T-cell (primary cell): ENCODE measurements around the gene CXCL8. TPM values are rescaled to one million over a fixed set of nuclear protein-coding genes. Genes with fewer than 3 reads are reported as not detected.

Experiments used
- ATAC-seq, 4 experiments: fragments of 200-7000 bp in 3 of 4; fragments of 150-1000 bp in 1 of 4; cut with Tn5 transposase; replicated peaks in 1 of 4; 1 replicate in 3 of 4; 2 replicates in 1 of 4; pipeline ENCODE4 v1.10.0; 2021; ENCODE audit warnings: moderate library complexity in 3 of 4, mild to moderate bottlenecking in 2 of 4, moderate number of reproducible peaks in 1 of 4
- CTCF ChIA-PET, 2 donors: fragments of 300-600 bp; sonication (Branson Sonifier 250); formaldehyde crosslinking; loops; one replicate each; lab custom pipeline; 2022; ENCODE audit warnings: antibody characterized with exemption in 2 of 2; lab: Charles Lee
- POLR2A ChIA-PET, 2 donors: fragments of 300-600 bp; sonication (Branson Sonifier 250); formaldehyde crosslinking; loops; one replicate each; lab custom pipeline; 2022; ENCODE audit warnings: antibody characterized with exemption in 2 of 2; lab: Charles Lee
- DNase-seq, 35 experiments: peaks; one replicate each; pipeline versions ENCODE4 v3.0.0 to v3.0.0-alpha.2; 2013 to 2023
- H3K27ac ChIP-seq: one replicate; pipeline ENCODE4 v1.5.1; 2013; ENCODE audit warnings: low read length
- H3K27me3 ChIP-seq, 2 experiments: replicated peaks in 1 of 2; 1 replicate in 1 of 2; 2 replicates in 1 of 2; pipeline versions ENCODE4 v1.6.1 to v1.7.0; 2013; ENCODE audit warnings: low read length in 1 of 2, mixed read lengths in 1 of 2; ENCODE audit not compliant: control insufficient read depth in 2 of 2, insufficient read depth in 2 of 2; ENCODE audit errors: extremely low read depth in 1 of 2
- H3K36me3 ChIP-seq, 2 donors: 1 replicate in 1 of 2; 2 replicates in 1 of 2; pipeline versions ENCODE4 v1.6.1 to v1.7.0; 2013; ENCODE audit warnings: low read length in 1 of 2; ENCODE audit not compliant: control insufficient read depth in 2 of 2, insufficient read depth in 1 of 2; ENCODE audit errors: extremely low read depth in 1 of 2
- H3K4me1 ChIP-seq, 2 experiments: 1 replicate in 1 of 2; 2 replicates in 1 of 2; pipeline versions ENCODE4 v1.6.1 to v1.7.0; 2013; ENCODE audit warnings: low read length in 2 of 2, mixed read lengths in 1 of 2; ENCODE audit not compliant: insufficient read depth in 2 of 2, control insufficient read depth in 1 of 2; ENCODE audit errors: extremely low read depth in 1 of 2
- H3K4me3 ChIP-seq, 2 donors: 1 replicate in 1 of 2; 2 replicates in 1 of 2; pipeline versions ENCODE4 v1.5.1 to v1.7.0; 2013; ENCODE audit warnings: mild to moderate bottlenecking in 2 of 2, low read length in 1 of 2, moderate library complexity in 1 of 2; ENCODE audit not compliant: control insufficient read depth in 1 of 2; ENCODE audit errors: extremely low read depth in 1 of 2
- H3K9me3 ChIP-seq: 2 replicates; pipeline ENCODE4 v1.7.0; 2013
- H3K27ac Mint-ChIP-seq, 2 donors: one replicate each; pipeline ENCODE4 v1.8.0; 2020 to 2021; ENCODE audit warnings: mild to moderate bottlenecking in 2 of 2, mixed read lengths in 2 of 2
- H3K27me3 Mint-ChIP-seq, 2 donors: one replicate each; pipeline ENCODE4 v1.8.0; 2021 to 2022; ENCODE audit warnings: mixed read lengths in 2 of 2
- H3K36me3 Mint-ChIP-seq: one replicate; pipeline ENCODE4 v1.8.0; 2021; ENCODE audit warnings: mixed read lengths
- H3K4me1 Mint-ChIP-seq, 3 donors: one replicate each; pipeline ENCODE4 v1.8.0; 2020 to 2022; ENCODE audit warnings: mixed read lengths in 3 of 3, mild to moderate bottlenecking in 1 of 3
- H3K4me3 Mint-ChIP-seq, 3 donors: one replicate each; pipeline ENCODE4 v1.8.0; 2020 to 2022; ENCODE audit warnings: mild to moderate bottlenecking in 3 of 3, mixed read lengths in 3 of 3, moderate library complexity in 3 of 3
- H3K9me3 Mint-ChIP-seq, 3 donors: one replicate each; pipeline ENCODE4 v1.8.0; 2020 to 2022; ENCODE audit warnings: mixed read lengths in 3 of 3
- WGBS: methylation state at CpG from one replicate; pipeline ENCODE4 v1.1.5; 2013; ENCODE audit warnings: missing lambda C conversion rate; ENCODE audit not compliant: insufficient coverage; 5-methylcytosine and 5-hydroxymethylcytosine counted together
- total RNA-seq, 35 experiments: library from RNA in 6 of 35; stranded (reverse) in 6 of 35; fragments of 120-200 nt in 1 of 35; gene quantifications; one replicate each; pipeline versions ENCODE4 v1.2.1 to v1.2.4 and lab custom pipeline; 2013 to 2026

Gene CXCL8
- total RNA-seq, 5 donors from 2014 or later (not counting 1 experiment from before 2014, with no cell fraction given), result 0.39 to 1.4 (median 0.67) TPM

GRCh38 chr4:73754934-73755333 lies 14.6 kb downstream of the CXCL8 start:
- Histone ChIP-seq H3K27me3 (no peaks in the 10 kb centered on the region), H3K4me3 (no peak overlapping the region), H3K9me3 (no peaks in the 10 kb centered on the region), H3K4me1 (no peaks in the 10 kb centered on the region), H3K36me3 (no peaks in the 10 kb centered on the region), H3K27ac (no peak overlapping the region)
- Mint-ChIP-seq H3K9me3 (no peaks in the 10 kb centered on the region), H3K4me3 (no peak overlapping the region), H3K27ac (no peak overlapping the region), H3K36me3 (no peaks in the 10 kb centered on the region), H3K27me3 (no peaks in the 10 kb centered on the region), H3K4me1 (no peaks in the 10 kb centered on the region)
- POLR2A ChIA-PET, result no interaction called here
- DNase-seq (no peak), ATAC-seq (no peak)
- CTCF ChIA-PET, result no interaction called here

- H3K36me3 Mint-ChIP-seq, result no peaks in the 10 kb centered on the region
- H3K9me3 ChIP-seq, result no peaks in the 10 kb centered on the region
- H3K27ac Mint-ChIP-seq, result no peak overlapping the region
- no peaks in the 10 kb centered on the region for H3K27me3 ChIP-seq
- no peak overlapping the region for H3K27ac ChIP-seq
- CTCF ChIA-PET, result no interaction called here
- ATAC-seq (no peak), DNase-seq (no peak)
- no peaks in the 10 kb centered on the region for H3K9me3 Mint-ChIP-seq
- no peaks in the 10 kb centered on the region for H3K4me1 ChIP-seq
- H3K36me3 ChIP-seq, result no peaks in the 10 kb centered on the region
- no peaks in the 10 kb centered on the region for H3K4me1 Mint-ChIP-seq
- H3K4me3 Mint-ChIP-seq, result no peak overlapping the region
- POLR2A ChIA-PET, result no interaction called here
- H3K4me3 ChIP-seq, result no peak overlapping the region
- no peaks in the 10 kb centered on the region for H3K27me3 Mint-ChIP-seq
- no CpG with 5 or more reads among the region's 2 CpGs for WGBS
Measured at GRCh38 chr4:73759357-73759756, 19.0 kb downstream of the CXCL8 start.

- Mint-ChIP-seq H3K36me3 (no peaks in the 10 kb centered on the region), H3K4me1 (no peaks in the 10 kb centered on the region), H3K9me3 (no peaks in the 10 kb centered on the region), H3K27ac (no peak overlapping the region), H3K4me3 (no peak overlapping the region), H3K27me3 (no peaks in the 10 kb centered on the region)
- Histone ChIP-seq H3K27me3 (no peaks in the 10 kb centered on the region), H3K36me3 (no peaks in the 10 kb centered on the region), H3K9me3 (no peaks in the 10 kb centered on the region), H3K27ac (no peak overlapping the region), H3K4me1 (no peaks in the 10 kb centered on the region), H3K4me3 (no peak overlapping the region)
- no CpG with 5 or more reads among the region's 1 CpG for WGBS
- ATAC-seq (no peak), DNase-seq (no peak)
- POLR2A ChIA-PET, result no interaction called here
- CTCF ChIA-PET, result no interaction called here
Measured at GRCh38 chr4:73761856-73762255, 21.5 kb downstream of the CXCL8 start.

- peak in 1 of 35 experiments; percentile 1 for DNase-seq
- H3K27ac ChIP-seq, result no peak overlapping the region
- no peaks in the 10 kb centered on the region for H3K4me1 ChIP-seq
- H3K36me3 ChIP-seq, result no peaks in the 10 kb centered on the region
- Mint-ChIP-seq H3K4me3 (no peak overlapping the region), H3K4me1 (no peaks in the 10 kb centered on the region), H3K27me3 (no peaks in the 10 kb centered on the region), H3K27ac (no peak overlapping the region), H3K9me3 (no peaks in the 10 kb centered on the region), H3K36me3 (no peaks in the 10 kb centered on the region)
- WGBS, result 43% methylated on average over 4 of the region's 7 CpGs
- ChIA-PET POLR2A (no interaction called here), CTCF (no interaction called here)
- H3K9me3 ChIP-seq, result no peaks in the 10 kb centered on the region
- no peaks in the 10 kb centered on the region for H3K27me3 ChIP-seq
- H3K4me3 ChIP-seq, result no peak overlapping the region
- ATAC-seq, result no peak
Measured at GRCh38 chr4:73762409-73762808, 22.0 kb downstream of the CXCL8 start.

- Histone ChIP-seq H3K4me3 (no peak overlapping the region), H3K4me1 (no peaks in the 10 kb centered on the region), H3K27me3 (no peaks in the 10 kb centered on the region), H3K9me3 (no peaks in the 10 kb centered on the region), H3K36me3 (no peaks in the 10 kb centered on the region), H3K27ac (no peak overlapping the region)
- H3K36me3 Mint-ChIP-seq, result no peaks in the 10 kb centered on the region
- peaks cover 0 to under 1% (median 0%) of the 10 kb centered on the region in 3 donors for H3K9me3 Mint-ChIP-seq
- WGBS, result no CpG with 5 or more reads among the region's 6 CpGs
- ATAC-seq (no peak), DNase-seq (no peak)
- no peaks in the 10 kb centered on the region for H3K4me1 Mint-ChIP-seq
- no peak overlapping the region for H3K27ac Mint-ChIP-seq
- CTCF ChIA-PET, result no interaction called here
- peaks cover 0 to under 1% of the 10 kb centered on the region in 2 donors for H3K27me3 Mint-ChIP-seq
- H3K4me3 Mint-ChIP-seq, result no peak overlapping the region
- POLR2A ChIA-PET, result no interaction called here
Measured at GRCh38 chr4:73763877-73764276, 23.5 kb downstream of the CXCL8 start.

- Mint-ChIP-seq H3K4me1 (no peaks in the 10 kb centered on the region), H3K27me3 (peaks cover 0 to 5% of the 10 kb centered on the region in 2 donors), H3K4me3 (no peak overlapping the region), H3K36me3 (no peaks in the 10 kb centered on the region), H3K9me3 (peaks cover 0 to 4% (median 0%) of the 10 kb centered on the region in 3 donors), H3K27ac (no peak overlapping the region)
- no peaks in the 10 kb centered on the region for H3K9me3 ChIP-seq
- ATAC-seq (no peak), DNase-seq (no peak)
- 100% methylated on average over 2 of the region's 4 CpGs for WGBS
- POLR2A ChIA-PET, result no interaction called here
- no peak overlapping the region for H3K27ac ChIP-seq
- no peaks in the 10 kb centered on the region for H3K36me3 ChIP-seq
- H3K4me3 ChIP-seq, result no peak overlapping the region
- H3K4me1 ChIP-seq, result no peaks in the 10 kb centered on the region
- CTCF ChIA-PET, result no interaction called here
- no peaks in the 10 kb centered on the region for H3K27me3 ChIP-seq
Measured at GRCh38 chr4:73764513-73764912, 24.1 kb downstream of the CXCL8 start.

GRCh38 chr4:73765296-73765695 lies 24.9 kb downstream of the CXCL8 start:
- ATAC-seq (no peak), DNase-seq (no peak)
- H3K27me3 ChIP-seq, result no peaks in the 10 kb centered on the region
- H3K27ac ChIP-seq, result no peak overlapping the region
- Mint-ChIP-seq H3K9me3 (peaks cover 0 to 4% (median 3%) of the 10 kb centered on the region in 3 donors), H3K4me3 (no peak overlapping the region), H3K4me1 (no peaks in the 10 kb centered on the region), H3K36me3 (no peaks in the 10 kb centered on the region), H3K27me3 (peaks cover 0 to 5% of the 10 kb centered on the region in 2 donors), H3K27ac (no peak overlapping the region)
- CTCF ChIA-PET, result no interaction called here
- H3K9me3 ChIP-seq, result no peaks in the 10 kb centered on the region
- no peaks in the 10 kb centered on the region for H3K4me1 ChIP-seq
- H3K36me3 ChIP-seq, result no peaks in the 10 kb centered on the region
- no peak overlapping the region for H3K4me3 ChIP-seq
- POLR2A ChIA-PET, result no interaction called here
- WGBS, result no CpG with 5 or more reads among the region's 2 CpGs
